B cell (primary cell): ENCODE data around the gene SPPL3.

Experiments
- CTCF ChIP-seq: fragments of 200-600 bp; IDR thresholded peaks from one replicate; pipeline ENCODE4 v1.8.0; 2022; ENCODE audit warnings: antibody characterized with exemption, mild to moderate bottlenecking
- EZH2 ChIP-seq: IDR thresholded peaks from 2 replicates; pipeline ENCODE4 v1.6.1; 2012; ENCODE audit warnings: borderline replicate concordance, low read depth, mild to moderate bottlenecking, moderate library complexity, low read length; ENCODE audit not compliant: insufficient read depth, poor library complexity, severe bottlenecking

- no peak for TF ChIP-seq CTCF
- no peak for TF ChIP-seq EZH2
Observed at GRCh38 chr12:120767071-120768024, 136.8 kb downstream of the SPPL3 start.
